Measurements from ENCODE around the gene STPG4. TPM values are rescaled to one million over a fixed set of nuclear protein-coding genes. Genes with fewer than 3 reads are reported as not detected.

STPG4 gene
- total RNA-seq, 1 experiment from 2014 or later = 7.1 TPM

GRCh38 chr2:47054868-47055267 is 100.2 kb downstream of the STPG4 start:
- no peak for DNase-seq (ENCODE audit: low spot score)

DNA sequence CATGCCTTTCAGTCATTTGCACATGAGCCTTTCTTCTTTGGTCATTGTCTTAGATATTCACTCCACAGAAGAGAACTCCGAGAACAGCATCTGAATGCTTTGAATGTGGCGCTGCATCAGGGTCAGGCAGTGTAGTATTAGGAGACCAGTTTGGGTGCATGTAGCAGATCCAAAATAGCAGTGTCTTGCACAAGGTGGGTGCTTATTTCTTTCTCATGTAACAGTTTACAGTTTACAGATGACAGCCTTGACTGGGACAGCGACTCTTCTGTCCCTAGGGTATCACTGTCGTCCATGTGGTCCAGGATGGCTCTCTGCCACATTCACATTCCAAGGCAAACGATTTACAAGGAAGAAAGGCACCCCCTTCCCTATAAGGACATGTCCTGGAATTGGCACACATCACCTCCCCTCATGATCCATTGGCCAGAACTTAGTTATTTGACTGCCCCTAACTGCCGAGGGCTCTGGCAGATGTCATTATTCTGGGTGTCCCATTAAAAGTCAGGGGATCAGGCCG is 101.0 kb downstream of the STPG4 start:
- no peak for DNase-seq (ENCODE audit: low spot score)

GRCh38 chr2:47052847-47053246 is 102.3 kb downstream of the STPG4 start:
- DNase-seq (ENCODE audit: low spot score) = no peak

GRCh38 chr2:47051562-47051961 is 103.5 kb downstream of the STPG4 start:
- DNase-seq (ENCODE audit: low spot score) = no peak

DNA sequence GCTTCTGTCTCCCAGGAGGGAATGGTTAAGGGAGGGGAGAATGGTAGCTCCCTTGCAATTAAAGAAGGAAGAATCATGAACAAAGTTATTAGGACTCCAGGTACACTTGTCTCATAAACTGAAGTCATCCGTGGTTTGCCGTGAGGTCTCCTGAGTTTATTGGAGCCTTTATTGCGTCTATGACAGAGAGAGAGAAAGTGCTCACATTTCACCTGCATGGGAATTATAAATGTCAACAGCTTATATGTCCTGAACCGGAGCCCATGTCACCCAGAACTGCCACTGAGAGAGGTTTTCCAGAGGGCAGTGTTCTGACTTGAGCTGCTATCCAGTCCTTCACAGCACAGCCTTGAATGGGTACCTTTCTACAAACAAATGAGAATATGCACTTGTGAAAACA is 104.3 kb downstream of the STPG4 start:
- no peak for DNase-seq (ENCODE audit: low spot score)

- DNase-seq (ENCODE audit: low spot score) = no peak
Measured at GRCh38 chr2:47050021-47050760, 104.9 kb downstream of the STPG4 start.

- DNase-seq (ENCODE audit: low spot score) = no peak
Measured at GRCh38 chr2:47049502-47049901, 105.6 kb downstream of the STPG4 start.

- DNase-seq (ENCODE audit: low spot score) = no peak
Measured at GRCh38 chr2:47048801-47049480, 106.2 kb downstream of the STPG4 start.

- DNase-seq (ENCODE audit: low spot score) = no peak
Measured at GRCh38 chr2:47046271-47046670, 108.8 kb downstream of the STPG4 start.

GRCh38 chr2:47043891-47044239 is 111.2 kb downstream of the STPG4 start:
- DNase-seq (ENCODE audit: low spot score) = no peak

GRCh38 chr2:47043142-47043890 is 111.8 kb downstream of the STPG4 start:
- DNase-seq (ENCODE audit: low spot score) = peak; percentile 96

DNA sequence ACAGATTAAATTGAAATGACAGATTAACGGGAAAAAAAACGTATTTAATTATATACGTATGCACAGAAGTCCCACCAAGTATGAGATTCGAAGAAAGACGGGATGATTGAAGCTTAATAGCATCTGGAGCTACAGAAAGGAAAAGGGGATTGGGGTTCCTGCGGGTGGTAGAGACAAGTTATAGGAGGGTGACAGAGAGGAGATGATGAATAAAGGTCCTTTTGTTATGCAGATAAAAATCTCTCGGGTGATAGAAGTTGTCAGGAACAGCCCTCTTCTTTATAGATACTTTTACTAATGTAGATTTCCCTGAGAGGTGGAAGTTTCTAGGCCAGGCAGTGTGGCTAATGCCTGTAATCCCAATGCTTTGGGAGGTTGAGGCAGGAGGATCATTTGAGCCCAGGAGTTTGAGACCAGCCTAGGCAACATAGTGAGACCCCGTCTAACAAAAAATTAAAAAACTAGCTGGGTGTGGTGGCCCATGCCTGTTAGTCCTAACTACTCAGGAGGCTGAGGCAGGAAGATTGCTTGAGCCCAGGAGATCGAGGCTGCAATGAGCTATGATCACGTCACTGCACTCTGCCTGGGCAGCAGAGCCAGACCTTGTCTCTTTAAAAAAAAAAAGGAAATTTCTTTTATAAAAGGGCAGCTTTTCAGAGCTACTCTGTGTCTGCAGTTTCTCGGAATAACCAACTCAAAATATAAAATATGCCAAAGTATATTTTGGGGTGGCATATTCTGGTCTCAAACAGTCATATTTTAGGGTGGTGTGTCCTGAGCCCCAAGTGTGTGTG is 113.0 kb downstream of the STPG4 start:
- DNase-seq (ENCODE audit: low spot score) = peak; percentile 24

DNA sequence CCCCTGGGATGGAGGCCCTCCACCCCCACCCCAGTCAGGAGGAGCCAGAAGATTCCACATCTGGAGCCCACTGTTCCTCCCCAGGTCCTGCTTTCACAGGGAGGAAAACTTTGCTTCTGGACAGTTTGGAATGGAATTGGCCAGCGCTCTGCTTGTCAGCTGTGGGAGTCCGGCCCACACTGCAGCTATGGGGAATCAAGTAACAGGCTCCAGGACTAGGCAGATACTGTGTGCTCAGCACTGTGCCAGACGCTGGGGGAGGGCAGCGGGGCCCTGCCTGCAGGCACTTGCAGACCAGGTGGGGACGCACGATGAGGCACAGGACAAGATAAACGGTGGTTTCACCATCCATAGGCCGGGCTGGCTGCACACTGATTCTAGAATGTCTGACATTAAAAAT is 114.0 kb downstream of the STPG4 start:
- no peak for DNase-seq (ENCODE audit: low spot score)

GRCh38 chr2:47040651-47041050 is 114.5 kb downstream of the STPG4 start:
- DNase-seq (ENCODE audit: low spot score) = peak; percentile 44

DNA sequence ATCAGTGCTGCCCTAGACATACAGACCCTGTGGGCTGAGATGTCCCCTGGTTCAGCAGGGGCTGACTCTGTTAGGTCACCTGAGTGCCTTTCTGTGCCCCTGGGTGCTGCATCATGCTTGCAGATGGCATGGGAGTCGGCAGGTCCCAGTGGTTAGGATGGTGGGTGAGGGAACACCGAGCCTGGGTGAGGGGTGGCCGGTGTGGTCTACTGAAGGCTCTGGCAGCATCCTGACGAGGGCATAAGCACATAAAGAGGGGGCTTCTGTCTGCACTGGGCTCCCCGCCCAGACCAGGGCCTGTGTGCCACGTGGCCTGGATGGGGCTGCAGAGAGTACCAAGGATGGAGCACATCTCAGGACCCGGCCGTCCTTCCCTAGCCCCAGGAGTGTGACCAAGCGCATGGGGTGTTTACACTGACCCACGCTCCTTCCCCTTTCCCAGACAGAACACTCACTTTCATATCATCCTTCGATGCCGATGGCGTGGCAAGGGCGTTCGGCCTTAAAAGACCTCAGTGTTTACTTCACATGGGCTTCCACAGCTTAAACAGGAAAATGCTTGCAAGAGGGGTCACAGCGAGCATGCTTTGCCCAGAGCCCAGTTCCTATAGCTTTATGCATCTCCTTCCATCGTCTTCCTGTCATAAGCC is 115.1 kb downstream of the STPG4 start:
- no peak for DNase-seq (ENCODE audit: low spot score)

- no peak for DNase-seq (ENCODE audit: low spot score)
Measured at GRCh38 chr2:47039489-47039870, 115.6 kb downstream of the STPG4 start.

DNA sequence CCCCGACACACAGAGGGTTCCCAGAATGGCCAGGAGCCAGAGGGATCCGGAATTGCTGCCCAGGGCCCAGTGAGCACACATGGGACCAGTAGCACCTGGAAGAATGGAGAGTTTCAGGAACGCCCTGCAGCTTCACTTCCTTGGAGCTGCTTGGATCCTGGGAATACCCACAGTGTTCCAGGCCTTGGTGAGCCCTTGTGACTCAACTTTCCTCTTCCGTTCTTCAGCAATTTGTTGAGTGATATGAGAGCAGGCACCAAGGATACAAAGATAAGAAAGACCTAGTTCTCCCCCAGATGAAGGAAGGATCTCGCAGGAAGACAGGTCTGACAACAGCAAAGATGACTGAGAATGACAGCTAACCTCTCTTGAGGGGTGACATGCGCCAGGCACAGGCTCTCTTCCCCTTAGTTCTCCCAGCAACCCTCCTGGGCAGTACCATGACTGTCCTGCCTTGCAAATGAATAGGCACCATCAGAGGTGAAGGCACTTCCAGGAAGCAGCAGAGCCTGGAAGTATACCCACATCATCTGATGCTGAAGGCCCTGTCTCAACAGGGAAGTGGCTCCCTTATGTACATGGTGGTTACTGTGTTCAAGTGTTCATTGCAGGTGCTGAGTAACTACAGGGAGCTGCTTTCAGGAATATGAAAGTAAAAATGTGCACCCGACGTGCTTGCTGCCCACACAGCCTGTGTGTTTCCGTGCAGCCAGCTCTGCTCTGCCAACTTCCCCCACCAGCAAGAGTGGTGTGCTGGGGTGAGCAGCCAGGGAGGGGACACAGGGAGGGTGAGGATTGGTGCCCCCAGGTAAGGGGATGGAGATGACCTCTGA is 116.2 kb downstream of the STPG4 start:
- peak; percentile 42 for DNase-seq (ENCODE audit: low spot score)

DNA sequence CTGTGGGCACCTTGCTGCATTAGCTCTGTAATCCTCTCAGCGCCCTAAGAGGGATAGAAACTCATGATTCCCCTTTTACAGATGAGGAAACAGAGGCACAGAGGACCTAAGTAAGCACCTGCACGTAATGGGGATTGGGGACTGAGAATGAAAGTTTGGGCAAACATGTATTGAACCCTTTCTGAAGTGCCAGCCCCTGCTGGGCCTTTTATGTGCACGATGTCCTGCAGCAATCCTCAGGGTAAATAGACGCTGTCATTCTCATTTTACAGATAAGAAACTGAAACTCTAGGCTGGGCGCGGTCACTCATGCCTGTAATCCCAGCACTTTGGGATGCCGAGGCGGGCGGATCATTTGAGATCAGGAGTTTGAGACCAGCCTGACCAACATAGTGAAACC is 117.4 kb downstream of the STPG4 start:
- no peak for DNase-seq (ENCODE audit: low spot score)

Data from HT-29 (cell line).